ENCODE results near the gene MON1A.

Gene MON1A

DNA sequence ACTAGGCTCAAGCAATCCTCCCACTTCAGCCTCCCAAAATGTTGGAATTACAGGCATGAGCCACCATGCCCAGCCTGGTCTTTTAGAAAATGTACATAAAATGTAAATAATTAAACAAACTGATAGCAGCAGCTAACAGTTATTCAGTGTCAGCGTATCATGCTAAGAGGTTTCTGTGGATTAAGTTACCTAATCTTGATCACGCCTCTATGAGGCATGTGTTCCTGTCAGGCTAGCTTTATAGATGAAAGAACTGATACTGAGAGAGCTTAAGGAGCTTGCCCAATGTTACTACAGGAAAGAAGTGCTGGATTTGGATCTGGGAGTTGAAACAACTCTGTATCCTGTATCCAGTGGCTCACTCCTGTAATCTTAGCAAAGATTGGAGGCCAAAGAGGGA, 14.7 kb downstream of the MON1A start:
- no peak overlapping the region for H2AFZ ChIP-seq (ENCODE audit: low read depth)
- TF ChIP-seq, protein P1, sequence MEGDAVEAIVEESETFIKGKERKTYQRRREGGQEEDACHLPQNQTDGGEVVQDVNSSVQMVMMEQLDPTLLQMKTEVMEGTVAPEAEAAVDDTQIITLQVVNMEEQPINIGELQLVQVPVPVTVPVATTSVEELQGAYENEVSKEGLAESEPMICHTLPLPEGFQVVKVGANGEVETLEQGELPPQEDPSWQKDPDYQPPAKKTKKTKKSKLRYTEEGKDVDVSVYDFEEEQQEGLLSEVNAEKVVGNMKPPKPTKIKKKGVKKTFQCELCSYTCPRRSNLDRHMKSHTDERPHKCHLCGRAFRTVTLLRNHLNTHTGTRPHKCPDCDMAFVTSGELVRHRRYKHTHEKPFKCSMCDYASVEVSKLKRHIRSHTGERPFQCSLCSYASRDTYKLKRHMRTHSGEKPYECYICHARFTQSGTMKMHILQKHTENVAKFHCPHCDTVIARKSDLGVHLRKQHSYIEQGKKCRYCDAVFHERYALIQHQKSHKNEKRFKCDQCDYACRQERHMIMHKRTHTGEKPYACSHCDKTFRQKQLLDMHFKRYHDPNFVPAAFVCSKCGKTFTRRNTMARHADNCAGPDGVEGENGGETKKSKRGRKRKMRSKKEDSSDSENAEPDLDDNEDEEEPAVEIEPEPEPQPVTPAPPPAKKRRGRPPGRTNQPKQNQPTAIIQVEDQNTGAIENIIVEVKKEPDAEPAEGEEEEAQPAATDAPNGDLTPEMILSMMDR (conservative IDR thresholded peaks at IDR 0.05; ENCODE audit: low read depth, low read length): no peak
- no peaks in the 10 kb centered on the region for H3K36me3 ChIP-seq (ENCODE audit: insufficient read depth)
- no peaks in the 10 kb centered on the region for H4K20me1 ChIP-seq (ENCODE audit: insufficient read depth)
- H3K9ac ChIP-seq: no peak overlapping the region
- H3K4me1 ChIP-seq (ENCODE audit: low read depth, poor library complexity, severe bottlenecking): no peaks in the 10 kb centered on the region
- H3K27me3 ChIP-seq (ENCODE audit: insufficient read depth, low read depth): no peaks in the 10 kb centered on the region
- no peaks in the 10 kb centered on the region for H3K79me2 ChIP-seq (ENCODE audit: insufficient read depth, low read depth)
- H3K4me3 ChIP-seq (IDR thresholded peaks at IDR 0.05; ENCODE audit: insufficient read depth, low read depth, low read length): no peak overlapping the region
- no peak overlapping the region for H3K27ac ChIP-seq
- H3K4me2 ChIP-seq: no peak overlapping the region

DNA sequence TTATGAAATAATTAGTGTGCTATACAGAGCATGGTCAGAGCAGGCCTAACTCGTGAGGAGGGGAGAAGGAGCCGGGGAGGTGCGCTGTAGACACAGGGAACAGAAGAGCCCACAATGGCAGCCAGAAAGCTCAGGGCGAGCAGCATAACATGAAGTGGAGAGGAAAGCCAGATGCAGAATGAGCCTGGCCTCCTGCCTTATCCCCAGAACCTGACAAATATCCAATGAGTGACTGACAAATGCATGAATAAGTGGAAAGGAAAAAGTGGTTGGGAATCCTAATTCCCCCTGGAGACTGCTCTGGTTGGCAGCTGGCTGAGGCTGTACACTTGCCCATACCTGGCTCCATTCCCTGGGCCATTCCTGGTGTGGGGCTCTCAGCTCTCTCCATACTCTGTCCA, 16.7 kb downstream of the MON1A start:
- no peaks in the 10 kb centered on the region for H3K36me3 ChIP-seq (ENCODE audit: insufficient read depth)
- no peaks in the 10 kb centered on the region for H4K20me1 ChIP-seq (ENCODE audit: insufficient read depth)
- H3K79me2 ChIP-seq (ENCODE audit: insufficient read depth, low read depth): no peaks in the 10 kb centered on the region
- no peaks in the 10 kb centered on the region for H3K4me1 ChIP-seq (ENCODE audit: low read depth, poor library complexity, severe bottlenecking)
- H2AFZ ChIP-seq (ENCODE audit: low read depth): no peak overlapping the region
- H3K4me3 ChIP-seq (IDR thresholded peaks at IDR 0.05; ENCODE audit: insufficient read depth, low read depth, low read length): no peak overlapping the region
- TF ChIP-seq, protein P1 (conservative IDR thresholded peaks at IDR 0.05; ENCODE audit: low read depth, low read length): no peak
- no peak overlapping the region for H3K9ac ChIP-seq
- no peak overlapping the region for H3K27ac ChIP-seq
- no peaks in the 10 kb centered on the region for H3K27me3 ChIP-seq (ENCODE audit: insufficient read depth, low read depth)
- no peak overlapping the region for H3K4me2 ChIP-seq

DNA sequence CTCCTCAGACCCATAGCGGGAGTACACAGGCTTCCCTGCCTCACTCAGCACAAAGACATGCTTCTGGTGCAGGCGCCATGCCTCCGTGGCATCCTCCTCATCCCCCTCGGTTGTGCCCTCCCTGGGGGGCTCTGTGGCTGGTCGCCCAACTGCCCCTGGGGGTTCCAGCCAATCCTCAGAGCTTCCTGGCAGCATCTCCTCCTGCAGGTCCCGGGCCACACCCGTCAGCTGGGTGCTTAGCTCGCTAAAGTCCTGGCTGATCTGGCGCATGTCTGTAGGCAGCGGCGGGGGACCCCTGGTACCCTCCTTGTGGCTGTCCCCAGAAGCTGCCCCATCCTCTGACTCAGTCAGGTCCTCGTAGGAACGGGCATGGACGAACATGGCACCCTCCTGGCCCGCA, 18.0 kb downstream of the MON1A start:
- TF ChIP-seq, protein P1 (conservative IDR thresholded peaks at IDR 0.05; ENCODE audit: low read depth, low read length): no peak
- no peak overlapping the region for H2AFZ ChIP-seq (ENCODE audit: low read depth)
- H3K36me3 ChIP-seq (ENCODE audit: insufficient read depth): no peaks in the 10 kb centered on the region
- H3K79me2 ChIP-seq (ENCODE audit: insufficient read depth, low read depth): no peaks in the 10 kb centered on the region
- no peaks in the 10 kb centered on the region for H3K4me1 ChIP-seq (ENCODE audit: low read depth, poor library complexity, severe bottlenecking)
- H3K27ac ChIP-seq: no peak overlapping the region
- no peaks in the 10 kb centered on the region for H4K20me1 ChIP-seq (ENCODE audit: insufficient read depth)
- no peak overlapping the region for H3K4me3 ChIP-seq (IDR thresholded peaks at IDR 0.05; ENCODE audit: insufficient read depth, low read depth, low read length)
- no peaks in the 10 kb centered on the region for H3K27me3 ChIP-seq (ENCODE audit: insufficient read depth, low read depth)
- no peak overlapping the region for H3K4me2 ChIP-seq
- H3K9ac ChIP-seq: no peak overlapping the region

DNA sequence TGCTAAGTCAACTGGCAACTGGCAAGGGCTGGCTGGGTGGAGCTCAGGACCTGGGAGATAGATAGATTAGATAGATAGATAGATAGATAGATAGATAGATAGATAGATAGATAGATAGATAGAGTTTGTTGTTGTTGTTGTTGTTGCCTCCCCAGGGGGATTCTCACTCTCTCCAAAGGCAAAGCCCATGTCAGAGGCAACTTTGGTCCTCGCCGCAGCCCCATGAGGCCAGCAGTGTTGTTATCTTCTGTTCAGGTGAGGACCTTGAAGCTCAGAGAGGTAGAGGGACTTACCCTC, 18.5 kb downstream of the MON1A start:
- no peaks in the 10 kb centered on the region for H4K20me1 ChIP-seq (ENCODE audit: insufficient read depth)
- no peak overlapping the region for H3K9ac ChIP-seq
- H3K27me3 ChIP-seq (ENCODE audit: insufficient read depth, low read depth): no peaks in the 10 kb centered on the region
- no peak overlapping the region for H3K27ac ChIP-seq
- H2AFZ ChIP-seq (ENCODE audit: low read depth): no peak overlapping the region
- H3K36me3 ChIP-seq (ENCODE audit: insufficient read depth): no peaks in the 10 kb centered on the region
- H3K79me2 ChIP-seq (ENCODE audit: insufficient read depth, low read depth): no peaks in the 10 kb centered on the region
- no peak overlapping the region for H3K4me2 ChIP-seq
- TF ChIP-seq, protein P1 (conservative IDR thresholded peaks at IDR 0.05; ENCODE audit: low read depth, low read length): no peak
- no peaks in the 10 kb centered on the region for H3K4me1 ChIP-seq (ENCODE audit: low read depth, poor library complexity, severe bottlenecking)
- no peak overlapping the region for H3K4me3 ChIP-seq (IDR thresholded peaks at IDR 0.05; ENCODE audit: insufficient read depth, low read depth, low read length)

All from KMS-11 (cell line).